NT2/D1 (cell line): ENCODE results near the gene HACD2.

Source experiments
- DNase-seq: peaks from one replicate; pipeline ENCODE4 v3.0.0-alpha.2; 2011; ENCODE audit warnings: low read depth, low spot score
- H3K27me3 ChIP-seq: 2 replicates; pipeline ENCODE4 v1.6.0; 2011; ENCODE audit warnings: mild to moderate bottlenecking; ENCODE audit not compliant: insufficient read length, insufficient read depth
- H3K36me3 ChIP-seq: 2 replicates; pipeline ENCODE4 v1.6.1; 2011; ENCODE audit warnings: mild to moderate bottlenecking, low read length, mixed read lengths; ENCODE audit not compliant: insufficient read depth, insufficient read length
- H3K4me1 ChIP-seq: 2 replicates; pipeline ENCODE4 v1.5.1; 2011; ENCODE audit not compliant: insufficient read depth, insufficient read length
- H3K4me3 ChIP-seq: 2 replicates; pipeline ENCODE4 v1.5.1; 2011; ENCODE audit warnings: low read depth; ENCODE audit not compliant: insufficient read length
- H3K9ac ChIP-seq: 2 replicates; pipeline ENCODE4 v1.6.0; 2011; ENCODE audit warnings: low read depth; ENCODE audit not compliant: insufficient read length
- H3K9me3 ChIP-seq: 2 replicates; pipeline ENCODE4 v1.5.1; 2011; ENCODE audit warnings: mild to moderate bottlenecking, low read length; ENCODE audit not compliant: insufficient read depth
- SUZ12 ChIP-seq: IDR thresholded peaks from 2 replicates; pipeline ENCODE4 v1.6.1; 2011; ENCODE audit not compliant: insufficient read length, insufficient read depth; ENCODE audit errors: extremely low read depth
- YY1 ChIP-seq: IDR thresholded peaks from 2 replicates; pipeline ENCODE4 v1.6.1; 2011; ENCODE audit not compliant: insufficient read length, insufficient read depth
- ZNF274 ChIP-seq: IDR thresholded peaks from 2 replicates; pipeline ENCODE4 v1.6.1; 2011; ENCODE audit warnings: mild to moderate bottlenecking, low read depth, low read length

HACD2 gene

DNA sequence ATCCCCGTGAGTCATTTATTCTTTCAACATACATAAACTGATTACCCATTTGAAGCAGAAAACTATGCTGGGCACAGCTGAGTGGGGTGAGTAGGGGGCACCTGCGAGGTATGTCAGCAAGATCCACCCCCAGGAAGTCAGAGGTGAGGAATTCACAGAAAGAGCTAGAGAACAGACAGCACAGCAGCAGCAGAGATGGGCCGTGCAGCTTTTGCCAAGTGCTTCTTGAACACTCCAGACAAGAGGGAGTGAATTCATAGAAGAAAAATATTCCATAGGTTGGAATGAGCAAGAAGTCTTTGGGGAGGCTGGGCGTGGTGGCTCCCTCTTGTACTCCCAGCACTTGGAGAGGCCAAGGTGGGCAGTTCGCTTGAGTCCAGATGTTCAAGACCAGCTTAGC, 126.6 kb downstream of the HACD2 start:
- DNase-seq = no peak
- Histone ChIP-seq H3K9me3 (no peaks in the 10 kb centered on the region), H3K27me3 (no peaks in the 10 kb centered on the region), H3K4me1 (peaks cover 8% of the 10 kb centered on the region), H3K4me3 (no peak overlapping the region), H3K36me3 (no peaks in the 10 kb centered on the region), H3K9ac (no peak overlapping the region)
- TF ChIP-seq ZNF274 (no peak), YY1 (no peak), SUZ12 (no peak)

DNA sequence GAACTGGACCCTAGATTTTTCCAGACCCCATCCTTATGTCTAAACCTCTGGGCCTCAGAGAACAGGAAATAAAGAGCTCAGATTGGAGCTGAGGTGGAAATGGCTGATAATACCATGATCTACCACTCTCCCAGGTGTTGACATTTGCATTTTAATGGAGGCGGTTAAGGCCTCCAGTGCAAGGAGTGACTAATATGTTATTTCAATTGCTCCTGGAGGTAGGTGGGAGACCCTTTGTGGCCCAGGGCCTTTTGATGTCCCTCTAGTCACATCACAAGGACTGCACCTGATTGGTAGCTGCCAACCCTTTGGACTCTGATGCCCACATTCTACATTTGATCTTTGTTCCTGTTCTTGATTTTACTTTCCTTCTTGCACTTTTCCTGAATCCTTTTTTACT, 127.0 kb downstream of the HACD2 start:
- Histone ChIP-seq H3K9ac (no peak overlapping the region), H3K9me3 (no peaks in the 10 kb centered on the region), H3K4me1 (peaks cover 8% of the 10 kb centered on the region), H3K36me3 (no peaks in the 10 kb centered on the region), H3K27me3 (no peaks in the 10 kb centered on the region), H3K4me3 (no peak overlapping the region)
- DNase-seq = no peak
- TF ChIP-seq YY1 (no peak), ZNF274 (no peak), SUZ12 (no peak)

DNA sequence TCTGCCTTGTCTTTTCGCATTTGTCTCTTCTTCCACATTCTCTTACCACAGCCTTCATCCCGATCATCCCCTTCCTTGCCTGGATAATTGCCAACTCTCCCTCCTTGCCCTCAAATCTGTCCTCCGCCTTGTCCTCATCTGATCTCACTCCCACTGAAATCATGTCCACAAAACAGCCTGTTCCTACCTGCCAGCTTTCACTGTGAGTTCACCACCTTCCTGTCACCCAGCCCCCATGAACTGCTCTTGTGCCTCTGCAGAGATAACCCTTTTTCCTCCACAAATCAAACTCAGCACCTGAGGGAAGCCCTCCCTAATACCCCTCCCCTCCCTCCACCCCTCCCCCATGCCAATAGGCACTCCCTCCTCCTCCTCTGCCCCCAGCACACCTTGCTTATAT, 131.2 kb downstream of the HACD2 start:
- no peak for TF ChIP-seq ZNF274
- Histone ChIP-seq H3K9me3 (no peaks in the 10 kb centered on the region), H3K4me1 (peaks cover 3% of the 10 kb centered on the region), H3K4me3 (no peak overlapping the region), H3K27me3 (peaks cover 12% of the 10 kb centered on the region), H3K36me3 (no peaks in the 10 kb centered on the region), H3K9ac (no peak overlapping the region)
- no peak for DNase-seq

DNA sequence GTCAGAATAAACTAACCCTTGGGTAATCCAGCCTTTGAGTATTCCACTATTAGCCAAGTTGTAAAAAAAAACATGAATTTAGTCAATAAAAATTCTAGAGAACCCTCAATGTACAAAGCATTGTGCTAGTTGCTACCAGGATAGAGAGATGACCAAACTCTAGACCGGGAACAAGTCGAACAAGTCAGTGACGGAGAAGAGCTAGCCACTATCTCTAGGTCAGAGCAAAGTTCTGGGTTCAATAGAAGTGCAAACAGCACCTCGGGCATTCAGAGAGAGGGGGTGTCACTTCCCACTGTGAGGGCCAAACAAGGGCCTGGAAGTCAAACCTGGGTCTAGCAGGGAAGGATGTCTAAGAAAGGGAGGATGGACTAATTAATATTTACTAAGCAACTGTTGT, 133.7 kb downstream of the HACD2 start:
- H3K9ac ChIP-seq = no peak overlapping the region
- peaks cover 28% of the 10 kb centered on the region for H3K27me3 ChIP-seq
- H3K9me3 ChIP-seq = peaks cover 6% of the 10 kb centered on the region; the same call in 1 of the 2 replicates
- peaks cover 5% of the 10 kb centered on the region for H3K4me1 ChIP-seq
- no peak for DNase-seq
- TF ChIP-seq YY1 (no peak), ZNF274 (no peak), SUZ12 (no peak)
- no peak overlapping the region for H3K4me3 ChIP-seq
- no peaks in the 10 kb centered on the region for H3K36me3 ChIP-seq

DNA sequence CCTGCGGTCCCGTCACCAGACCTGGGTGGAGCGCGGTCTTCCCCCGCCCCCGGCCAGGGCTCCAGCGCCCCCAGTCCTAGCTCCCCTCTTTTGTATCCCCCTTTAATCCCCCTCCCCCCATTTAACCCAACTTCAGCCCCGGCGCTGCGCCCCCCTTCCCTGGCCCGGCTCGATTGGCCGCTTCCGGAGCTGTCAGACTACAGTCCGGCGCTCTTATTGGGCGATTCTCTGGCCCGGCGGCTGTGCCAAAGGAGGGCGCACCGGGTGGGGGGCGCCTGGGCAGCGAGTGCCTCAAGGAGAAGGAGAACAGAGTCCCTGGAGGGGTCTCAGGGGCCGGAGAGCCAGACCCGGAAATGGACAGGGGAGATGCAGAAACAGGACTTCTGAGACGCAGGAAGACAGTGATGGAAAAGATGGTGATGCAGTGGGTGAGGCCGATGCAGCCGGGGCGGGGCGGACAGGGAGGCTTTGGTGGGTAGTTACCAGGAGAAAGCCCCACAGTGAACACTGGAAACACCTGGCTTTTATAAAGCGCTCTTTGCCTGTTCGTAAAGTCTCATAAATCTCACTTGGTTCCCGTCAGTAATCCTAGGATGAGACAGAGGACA, 134.8 kb downstream of the HACD2 start:
- Histone ChIP-seq H3K9me3 (peaks cover 6% of the 10 kb centered on the region; the same call in 1 of the 2 replicates), H3K36me3 (no peaks in the 10 kb centered on the region), H3K4me1 (peaks cover 8% of the 10 kb centered on the region), H3K9ac (peak overlapping the region; percentile 69), H3K4me3 (peak overlapping the region; percentile 36), H3K27me3 (peaks cover 28% of the 10 kb centered on the region)
- TF ChIP-seq ZNF274 (no peak), YY1 (no peak), SUZ12 (no peak)
- DNase-seq = no peak

DNA sequence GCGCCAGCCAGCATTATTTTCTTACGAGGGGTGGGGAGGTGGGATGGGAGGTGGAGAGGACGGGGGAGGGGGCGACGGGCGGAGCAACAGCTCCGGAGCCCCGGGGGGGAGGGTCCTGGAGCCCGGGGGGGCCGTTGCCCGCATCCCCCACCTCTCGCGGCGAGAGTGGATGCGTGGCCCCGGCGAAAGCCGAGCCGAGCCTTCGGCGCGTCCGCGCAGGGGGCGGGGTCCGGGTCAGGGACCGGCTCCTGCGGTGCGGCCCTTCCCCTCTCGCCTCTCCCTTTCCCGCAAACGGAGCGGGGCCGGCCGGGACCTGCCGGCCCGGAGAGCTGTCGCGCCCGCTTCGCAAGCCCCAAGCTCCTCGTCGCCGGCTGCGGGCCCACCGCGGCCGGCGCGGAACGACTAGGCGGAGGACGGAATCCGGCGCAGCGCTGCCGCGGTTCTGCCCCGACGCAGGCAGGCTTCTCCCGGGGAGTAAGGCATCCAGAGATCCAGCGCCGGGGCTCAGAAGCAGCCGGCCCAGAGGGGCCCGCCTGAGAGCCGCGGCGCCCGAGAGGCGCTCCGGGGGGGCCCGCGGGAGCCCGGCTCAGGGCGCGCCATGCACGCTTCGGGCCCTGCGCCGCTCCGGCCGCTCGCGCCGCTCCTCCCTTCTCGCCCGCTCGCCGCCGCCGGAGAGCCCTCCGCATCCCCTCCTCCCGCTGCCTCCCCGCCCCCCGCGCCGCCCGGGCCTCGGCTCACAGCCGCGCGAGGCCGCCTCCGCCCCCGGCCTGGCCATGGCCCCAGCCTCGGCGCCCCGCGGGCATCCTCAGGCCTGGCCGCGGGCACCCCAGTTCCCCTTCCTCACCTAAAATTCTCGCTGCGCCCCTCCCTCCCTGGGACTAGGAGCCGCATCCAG, 135.5 kb downstream of the HACD2 start:
- no peak for DNase-seq
- Histone ChIP-seq H3K4me3 (peak overlapping the region; percentile 36), H3K36me3 (no peaks in the 10 kb centered on the region), H3K27me3 (peaks cover 28% of the 10 kb centered on the region), H3K9ac (peak overlapping the region; percentile 69), H3K9me3 (peaks cover 6% of the 10 kb centered on the region; the same call in 1 of the 2 replicates), H3K4me1 (peaks cover 8% of the 10 kb centered on the region)
- no peak for TF ChIP-seq SUZ12
- TF ChIP-seq ZNF274 = no peak
- no peak for TF ChIP-seq YY1

DNA sequence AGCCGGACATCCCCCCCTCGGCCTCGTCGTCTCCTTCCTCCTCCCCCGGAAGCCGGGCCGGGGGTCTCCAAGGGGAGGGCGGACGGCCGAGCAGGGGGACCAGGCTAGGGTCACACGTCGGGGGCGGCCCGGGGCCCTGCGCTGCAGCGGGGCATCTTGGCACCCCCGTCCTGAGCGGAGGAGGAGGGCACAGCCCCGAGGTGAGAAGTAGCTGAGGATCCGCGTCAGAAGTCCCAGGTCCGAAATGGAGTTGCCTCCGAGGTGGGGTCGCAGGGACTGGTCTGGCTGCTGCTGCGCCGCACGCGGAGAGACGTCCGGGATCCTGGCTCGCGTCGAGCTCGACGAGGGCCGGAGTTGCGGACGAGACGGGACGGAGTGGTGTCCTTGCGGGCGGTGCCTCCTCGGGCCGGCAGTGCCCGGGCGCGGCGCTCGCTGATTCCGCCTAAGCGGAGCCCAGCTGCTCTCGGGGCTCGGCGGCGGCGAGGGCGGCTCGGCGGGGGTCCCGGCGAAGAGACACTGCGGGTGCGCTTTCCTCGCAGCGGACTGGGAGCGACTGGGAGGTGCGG, 136.2 kb downstream of the HACD2 start, which contains the start of gene ADCY5:
Gene ADCY5, minus strand, starts transcription at position 555 of the 566 bp plus-strand sequence. Its CDS starts 545 bp downstream, at position 10.
- Histone ChIP-seq H3K9ac (peak within 1 kb of the TSS; percentile 69), H3K27me3 (peaks cover 28% of the 10 kb centered on the region), H3K4me3 (peak within 1 kb of the TSS; percentile 36)

More for the DNA sequence above, 136.2 kb downstream of the HACD2 start, which contains the start of gene ADCY5:
- H3K36me3 ChIP-seq = no peaks in the 10 kb centered on the region
- DNase-seq = no peak
- H3K4me1 ChIP-seq = peaks cover 8% of the 10 kb centered on the region
- peaks cover 6% of the 10 kb centered on the region; the same call in 1 of the 2 replicates for H3K9me3 ChIP-seq
- no peak for TF ChIP-seq YY1
- TF ChIP-seq ZNF274 = no peak
- no peak for TF ChIP-seq SUZ12
